ENCODE measurements around the gene CDC37.
A peak's percentile ranks its signal among the peaks of the same experiment; 100 is the strongest.
"Not testable (repeated sequence)": the region's sequence is repeated elsewhere in the genome, so short reads cannot be mapped to it uniquely, and the experiment has no call there.

The CDC37 gene

DNA sequence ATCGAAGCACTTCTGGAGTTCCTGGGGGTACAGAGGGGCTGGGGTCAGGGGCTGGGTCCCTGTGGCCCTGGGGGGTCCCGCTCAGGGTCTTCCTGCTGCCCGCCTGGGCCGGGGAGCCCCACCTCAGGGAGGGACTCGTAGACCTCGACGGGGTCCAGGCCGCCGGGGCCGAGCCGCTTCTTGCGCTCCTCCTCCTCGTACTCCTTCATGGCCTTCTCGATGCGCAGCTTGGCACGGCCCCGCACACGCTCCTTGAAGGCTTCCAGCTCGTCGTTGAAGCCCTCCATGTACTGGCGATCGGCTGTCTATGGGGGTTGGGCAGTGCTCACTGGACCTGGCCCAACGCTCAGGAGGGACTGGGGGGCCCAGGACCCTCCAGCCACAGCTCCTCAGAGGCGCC lies 10.2 kb downstream of the CDC37 start:
- DNase-seq, result no peak

DNA sequence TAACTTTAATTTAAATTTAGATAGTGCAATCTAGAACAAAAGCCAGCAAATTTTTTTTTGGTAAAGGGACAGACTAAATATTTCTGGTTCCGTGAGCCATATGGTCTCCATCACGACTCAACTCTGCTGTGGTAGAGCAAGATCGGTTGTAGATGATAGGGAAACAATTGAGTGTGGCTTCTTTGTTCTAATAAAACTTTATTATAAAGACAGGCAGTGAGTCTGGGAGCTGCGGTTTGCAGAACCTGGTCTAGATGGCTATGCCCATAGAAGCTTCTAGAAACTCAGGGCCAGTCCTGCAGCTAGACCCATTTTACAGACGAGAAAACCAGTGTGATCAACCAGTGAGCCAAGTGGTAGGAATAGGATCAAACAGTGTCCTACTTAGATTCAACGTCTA lies 11.2 kb downstream of the CDC37 start:
- no peak for DNase-seq

DNA sequence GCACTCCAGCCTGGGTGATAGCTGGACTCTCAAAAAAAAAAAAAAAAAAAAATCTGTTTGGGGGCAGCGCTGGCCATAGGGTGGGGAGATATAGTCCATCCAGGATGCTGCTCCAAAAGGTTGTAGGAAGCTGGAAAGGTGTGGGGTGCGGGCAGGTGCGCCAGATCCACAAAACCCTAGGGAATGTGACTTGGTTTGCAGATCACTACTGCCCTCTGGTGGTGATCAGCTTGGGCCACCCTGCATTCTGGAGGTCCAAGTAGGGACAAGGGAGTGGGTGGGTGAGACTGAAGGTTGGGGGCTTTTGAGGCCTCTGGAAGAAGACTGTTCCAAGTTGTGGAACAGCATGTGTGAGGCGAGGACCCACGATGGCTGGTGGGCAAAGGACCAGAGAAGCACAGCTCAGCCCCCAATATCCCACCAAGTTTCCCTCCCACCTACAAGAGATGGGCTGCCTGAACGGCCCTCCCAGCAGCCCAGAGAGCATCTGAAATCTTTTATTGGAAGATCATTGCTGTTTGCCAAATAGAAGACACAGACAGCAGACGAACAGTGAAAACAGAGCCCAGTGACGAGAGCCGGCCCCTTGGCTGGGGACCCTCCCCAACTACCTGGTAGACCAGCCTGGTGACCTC lies 12.6 kb downstream of the CDC37 start:
- DNase-seq, result peak; percentile 61

DNA sequence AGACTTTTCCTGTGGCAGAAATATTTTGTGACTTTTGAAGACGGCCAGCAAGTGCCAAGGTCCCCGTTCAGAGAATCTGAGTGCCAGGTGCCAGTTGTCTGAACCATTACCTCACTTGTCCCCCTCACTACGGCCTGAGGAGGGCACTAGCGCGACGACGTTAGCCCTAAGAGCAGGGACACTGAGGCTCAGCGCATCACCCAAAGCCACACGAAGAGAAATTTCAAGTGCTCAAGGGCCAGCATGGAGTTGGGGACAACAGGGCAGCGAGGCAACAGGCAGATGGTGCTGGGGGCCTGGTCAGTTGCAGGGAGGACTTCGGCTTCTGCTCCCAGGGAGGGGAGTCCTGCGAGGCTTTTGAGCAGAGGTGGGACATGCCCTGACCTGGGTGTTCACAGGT lies 13.5 kb downstream of the CDC37 start:
- DNase-seq, result no peak

DNA sequence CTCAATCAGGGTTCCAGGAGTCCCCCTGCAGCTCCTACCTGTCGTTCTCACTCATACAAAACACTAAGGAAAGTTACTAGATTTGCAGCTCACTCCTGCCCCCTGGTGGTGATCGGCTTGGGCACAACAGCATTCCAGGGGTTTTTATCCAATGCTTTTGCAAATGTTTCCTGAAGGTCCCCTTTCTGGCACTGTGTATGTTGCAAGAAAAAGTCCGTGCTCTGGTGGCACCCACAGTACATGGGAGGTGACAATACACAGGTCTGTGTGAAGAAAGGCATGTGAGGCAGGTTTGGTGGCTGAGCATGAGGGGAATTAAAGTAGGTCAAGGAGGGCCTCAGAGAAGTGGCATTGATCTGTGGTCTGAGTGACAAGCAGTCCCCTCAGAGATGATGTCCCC lies 14.4 kb downstream of the CDC37 start:
- DNase-seq, result peak; percentile 72

DNA sequence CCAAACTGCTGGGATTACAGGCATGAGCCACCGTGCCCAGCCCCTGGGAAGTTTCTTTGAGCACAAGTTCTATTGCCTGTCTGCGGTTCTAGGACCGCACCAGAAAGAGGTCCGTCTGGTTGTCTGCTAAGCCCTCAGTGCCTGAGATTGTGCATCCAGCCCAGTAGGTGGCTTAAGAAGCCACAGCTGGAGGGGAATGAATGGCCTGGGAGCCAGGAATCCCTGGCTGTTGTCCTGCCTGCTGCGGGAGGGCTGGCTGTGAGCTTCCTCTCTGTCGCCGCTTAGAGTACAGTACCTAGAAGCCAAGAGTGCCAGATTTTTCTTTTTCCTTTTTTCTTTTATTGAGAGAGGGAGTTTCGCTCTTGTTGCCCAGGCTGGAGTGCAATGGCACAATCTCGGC lies 18.8 kb downstream of the CDC37 start:
- no peak for DNase-seq

DNA sequence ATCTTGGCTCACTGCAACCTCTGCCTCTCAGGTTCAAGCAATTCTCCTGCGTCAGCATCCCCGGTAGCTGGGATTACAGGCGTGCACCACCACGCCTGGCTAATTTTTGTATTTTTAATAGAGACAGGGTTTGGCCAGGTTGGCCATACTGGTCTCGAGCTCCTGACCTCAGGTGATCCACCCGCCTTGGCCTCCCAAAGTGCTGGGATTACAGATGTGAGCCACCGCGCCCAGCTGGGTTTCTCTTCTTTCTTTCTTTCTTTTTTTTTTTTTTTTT lies 20.2 kb downstream of the CDC37 start:
- DNase-seq, result not testable (repeated sequence)

DNA sequence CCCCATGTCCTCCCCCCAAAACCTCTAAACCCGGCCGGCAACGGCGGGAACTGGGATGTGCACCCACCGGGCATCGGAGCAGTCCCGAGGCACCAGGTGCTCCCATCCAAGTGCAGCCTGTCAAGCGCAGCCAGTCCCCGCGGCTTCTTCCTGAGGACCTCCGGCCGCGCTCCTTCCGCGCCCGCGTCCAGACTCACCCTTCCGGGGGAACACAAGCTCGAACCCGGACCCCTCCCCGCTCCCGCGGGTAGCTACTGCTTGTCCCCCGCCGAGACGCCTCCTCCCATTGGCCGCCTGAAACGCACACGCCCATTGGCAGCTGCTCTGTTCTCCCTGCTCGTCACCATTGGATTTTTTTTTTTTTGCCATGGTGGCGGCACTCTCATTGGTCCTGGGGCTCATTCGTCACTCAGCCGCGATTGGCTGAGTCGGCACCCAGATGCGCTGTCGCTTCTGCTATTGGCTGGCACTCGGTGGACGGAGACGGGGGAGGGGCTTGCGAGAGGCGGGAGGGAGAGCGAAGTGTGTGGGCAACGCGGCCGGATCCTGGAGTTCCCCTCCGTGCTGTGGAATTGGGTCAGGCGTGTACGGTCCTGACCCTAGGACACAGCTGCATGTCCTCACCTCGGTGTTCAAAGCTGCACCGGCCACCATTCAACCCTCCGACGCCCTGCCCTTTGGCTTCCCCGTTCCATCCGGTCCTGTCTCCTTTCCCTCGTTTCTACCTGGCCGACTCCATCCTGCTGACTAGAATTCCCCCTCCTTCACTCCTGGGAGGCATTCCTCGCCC lies 22.8 kb downstream of the CDC37 start, which contains the start of gene TYK2:
TYK2 (minus strand) TSS at position 260 of the 790 bp plus-strand sequence. CDS start 2,166 bp downstream, outside the sequence.
- DNase-seq, result peak; percentile 97

DNA sequence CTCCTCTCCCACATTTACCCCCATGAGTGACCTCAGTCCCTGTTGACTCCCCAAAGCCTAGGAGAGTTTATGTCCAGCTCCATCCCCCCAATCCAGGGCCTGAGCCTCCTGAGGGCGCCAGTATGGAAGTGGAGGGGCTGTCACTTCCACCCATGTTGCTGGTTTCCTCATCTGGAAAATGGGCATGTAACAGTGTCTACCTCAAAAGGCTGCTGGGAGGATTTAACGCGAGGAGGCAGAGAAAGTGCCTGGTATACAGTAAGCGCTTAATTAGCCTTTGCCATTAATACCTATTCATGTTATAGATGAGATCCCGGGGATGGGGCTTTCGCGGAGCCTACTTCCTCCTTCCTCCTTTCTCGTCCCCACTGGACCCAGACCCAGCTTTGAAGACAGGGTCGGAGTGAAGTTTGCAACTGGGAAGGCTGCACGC lies 23.4 kb downstream of the CDC37 start:
- DNase-seq, result no peak

DNA sequence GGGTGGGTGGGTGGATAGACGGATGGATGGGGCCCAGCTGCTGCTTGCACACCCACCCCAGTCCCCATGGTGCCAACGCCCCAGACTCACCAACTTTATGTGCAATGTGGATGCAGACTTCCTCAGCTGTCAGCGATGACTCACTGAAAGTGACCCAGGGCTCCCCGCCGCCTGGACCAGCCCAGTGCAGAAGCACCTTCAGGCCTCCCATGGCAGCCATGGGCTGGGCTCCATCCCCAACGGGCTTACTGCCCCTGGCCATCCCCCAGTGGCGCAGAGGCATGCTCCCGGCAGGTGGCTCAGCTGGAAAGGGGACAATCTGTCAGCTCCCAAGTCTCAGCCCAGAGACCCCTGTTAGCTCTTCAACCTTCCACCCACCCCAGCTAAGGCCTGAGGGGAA lies 25.2 kb downstream of the CDC37 start:
- DNase-seq, result no peak

DNA sequence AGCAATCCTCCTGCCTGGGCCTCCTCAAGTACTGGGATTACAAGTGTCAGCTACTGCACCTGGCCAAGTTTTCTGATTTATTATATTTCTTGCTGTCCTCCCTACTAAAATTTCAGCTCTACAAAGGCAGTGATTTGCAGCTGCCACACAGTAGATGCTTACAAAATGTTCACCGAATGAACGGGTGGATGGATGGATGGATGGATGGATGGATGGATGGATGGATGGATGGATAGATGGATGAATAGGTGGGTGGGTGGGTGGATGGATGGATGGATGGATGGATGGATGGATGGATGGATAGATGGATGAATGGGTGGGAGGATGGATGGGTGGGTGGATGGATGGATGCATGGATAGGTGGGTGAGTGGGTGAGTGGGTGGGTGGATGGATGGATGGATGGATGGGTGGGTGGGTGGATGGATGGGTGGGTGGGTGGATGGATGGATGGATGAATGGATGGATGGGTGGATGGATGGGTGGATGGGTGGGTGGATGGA lies 26.2 kb downstream of the CDC37 start:
- DNase-seq, result not testable (repeated sequence)

DNA sequence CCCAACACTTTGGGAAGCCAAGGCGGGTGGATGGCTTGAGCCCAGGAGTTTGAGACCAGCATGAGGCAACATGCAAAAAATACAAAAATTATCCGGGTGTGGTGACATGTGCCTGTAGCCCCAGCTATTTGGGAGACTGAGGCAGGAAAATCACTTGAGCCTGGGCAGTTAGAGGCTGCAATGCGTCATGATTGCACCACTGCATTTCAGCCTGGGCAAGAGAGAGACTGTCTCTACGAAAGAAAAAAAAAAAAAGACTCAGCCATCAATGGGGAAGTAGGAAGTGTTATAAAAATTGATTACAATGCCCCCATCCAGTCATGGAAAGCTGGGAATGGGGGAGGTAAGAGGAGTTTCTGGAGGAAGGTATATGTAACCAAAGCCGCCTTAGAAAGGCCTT lies 28.4 kb downstream of the CDC37 start:
- DNase-seq, result no peak

DNA sequence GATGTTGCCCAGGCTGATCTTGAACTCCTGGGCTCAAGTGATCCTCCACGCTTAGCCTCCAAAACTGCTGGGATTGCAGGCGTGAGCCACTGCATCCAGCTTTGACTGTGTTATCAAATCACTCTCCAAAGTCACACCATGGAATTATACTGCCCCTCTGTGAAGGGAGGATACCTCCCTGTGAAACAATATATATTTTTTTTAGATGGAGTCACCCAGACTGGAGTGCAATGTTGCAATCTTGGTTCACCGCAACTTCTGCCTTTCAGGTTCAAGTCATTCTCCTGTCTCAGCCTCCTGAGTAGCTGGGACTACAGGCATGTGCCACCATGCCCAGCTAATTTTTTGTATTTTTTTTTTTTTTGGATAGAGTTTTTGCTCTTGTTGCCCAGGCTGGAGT lies 30.7 kb downstream of the CDC37 start:
- DNase-seq, result peak; percentile 53

DNA sequence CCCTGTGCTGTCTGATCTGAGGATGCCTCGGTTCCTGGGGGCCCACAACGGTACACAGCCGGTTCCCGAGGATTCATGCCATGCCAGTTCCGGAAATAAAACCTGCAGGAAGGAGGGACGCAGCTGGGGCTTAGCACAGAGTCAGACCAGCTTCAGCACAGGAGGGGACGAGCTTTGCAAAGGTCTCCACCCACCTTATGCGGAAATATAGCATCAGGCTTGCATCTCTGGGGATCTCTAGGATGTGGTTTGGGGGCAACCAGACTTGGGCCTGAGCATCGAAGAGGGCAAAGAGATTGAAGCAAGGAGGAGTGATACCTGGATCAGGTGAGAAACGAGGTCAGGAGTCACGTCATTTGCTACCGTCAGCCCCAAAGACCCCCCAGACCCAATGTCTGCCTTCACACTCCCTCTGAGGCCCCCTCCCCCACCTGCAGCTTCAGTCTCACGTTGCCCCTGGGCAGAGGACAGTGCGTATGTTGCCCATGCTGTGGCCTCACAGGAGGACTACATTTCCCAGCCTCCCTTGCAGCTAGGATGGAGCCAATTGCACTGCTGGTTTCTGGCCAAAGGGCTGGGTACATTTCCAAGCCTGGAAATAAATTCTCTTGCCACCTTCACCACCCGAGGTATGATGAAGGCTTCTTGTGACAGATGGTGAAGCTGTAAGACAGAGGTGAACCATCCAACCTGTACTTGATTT lies 35.1 kb downstream of the CDC37 start:
- no peak for DNase-seq

DNA sequence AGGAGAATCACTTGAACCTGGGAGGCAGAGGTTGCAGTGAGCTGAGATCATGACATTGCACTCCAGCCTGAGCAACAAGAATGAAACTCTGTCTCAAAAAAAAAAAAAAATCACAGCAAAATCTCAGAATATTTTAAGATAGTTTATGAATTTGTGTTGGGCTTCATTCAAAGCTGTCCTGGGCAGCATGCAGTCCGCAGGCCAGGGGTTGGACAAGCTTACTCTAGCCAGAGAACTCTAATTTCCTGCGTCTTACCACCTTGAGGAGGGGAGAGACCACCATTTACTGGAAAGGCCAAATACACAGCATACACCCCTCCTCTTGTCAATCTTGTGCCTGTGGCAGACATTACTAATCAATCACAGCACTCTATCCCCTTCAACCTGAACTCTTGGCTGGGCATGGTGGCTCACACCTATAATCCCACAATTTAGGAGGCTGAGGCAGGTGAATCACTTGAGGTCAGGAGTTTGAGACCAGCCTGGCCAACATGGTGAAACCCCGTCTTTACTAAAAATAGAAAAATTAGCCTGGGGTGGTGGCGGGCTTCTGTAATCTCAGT lies 36.3 kb downstream of the CDC37 start:
- DNase-seq, result not testable (repeated sequence)

DNA sequence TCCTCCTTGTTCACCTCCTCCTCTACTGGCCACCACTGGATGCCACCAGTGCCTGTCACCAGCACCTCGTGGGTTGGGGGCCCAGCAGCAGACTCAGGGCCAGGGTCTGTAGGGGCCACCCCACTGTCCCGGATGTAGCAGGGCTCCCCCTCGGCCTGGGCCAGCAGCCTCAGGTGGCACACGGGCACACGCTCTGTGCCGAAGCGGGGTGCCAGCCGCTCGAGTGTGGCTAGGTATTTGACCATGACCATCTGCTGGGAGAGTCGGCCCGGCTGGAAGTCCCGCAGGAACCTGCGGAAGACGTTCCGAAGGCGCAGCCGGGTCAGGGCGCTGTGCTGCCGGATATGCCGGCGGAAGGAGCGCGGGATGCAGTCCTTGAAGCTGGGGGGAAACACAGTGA lies 37.8 kb downstream of the CDC37 start:
- DNase-seq, result no peak

DNA sequence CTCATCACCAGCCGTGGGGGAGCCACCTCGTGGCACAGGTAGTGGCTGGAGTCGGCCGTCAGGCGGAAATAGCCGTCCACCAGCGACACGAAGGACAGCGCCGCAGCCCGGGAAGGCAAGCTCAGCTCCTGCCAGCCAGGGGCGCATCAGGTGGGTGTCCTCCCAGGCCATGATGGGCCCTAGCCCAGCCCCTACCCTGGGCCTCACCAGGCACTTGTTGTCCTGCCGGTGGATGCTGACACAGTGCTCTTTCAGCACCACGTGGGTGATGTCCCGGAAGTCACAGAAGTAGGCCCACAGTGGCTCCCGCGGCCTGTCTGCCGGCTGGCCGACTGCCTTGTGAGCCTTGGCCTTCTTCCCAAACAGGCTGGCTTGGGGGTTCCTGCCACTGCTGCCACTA lies 38.7 kb downstream of the CDC37 start:
- DNase-seq, result no peak

DNA sequence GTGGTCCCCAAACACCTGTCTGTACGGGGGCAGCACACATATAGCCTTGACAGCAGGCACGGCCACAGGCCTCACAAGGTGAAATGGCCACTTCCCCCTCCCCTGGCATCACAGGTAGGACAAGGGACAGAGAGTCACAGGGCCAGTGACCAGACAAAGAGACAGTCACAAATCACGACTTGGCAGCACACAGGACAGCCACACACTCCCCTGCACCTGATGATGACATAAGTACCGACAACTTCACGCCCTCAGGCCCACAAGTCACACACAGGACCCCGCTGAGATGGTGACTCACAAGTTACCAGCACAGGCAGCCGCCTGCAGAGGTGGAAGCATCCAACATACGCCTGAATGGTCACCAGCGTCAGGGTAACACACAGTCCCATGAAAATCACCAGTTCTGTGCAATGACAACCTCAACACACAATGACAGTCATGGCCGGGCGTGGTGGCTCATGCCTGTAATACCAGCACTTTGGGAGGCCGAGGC lies 39.5 kb downstream of the CDC37 start:
- DNase-seq, result no peak

DNA sequence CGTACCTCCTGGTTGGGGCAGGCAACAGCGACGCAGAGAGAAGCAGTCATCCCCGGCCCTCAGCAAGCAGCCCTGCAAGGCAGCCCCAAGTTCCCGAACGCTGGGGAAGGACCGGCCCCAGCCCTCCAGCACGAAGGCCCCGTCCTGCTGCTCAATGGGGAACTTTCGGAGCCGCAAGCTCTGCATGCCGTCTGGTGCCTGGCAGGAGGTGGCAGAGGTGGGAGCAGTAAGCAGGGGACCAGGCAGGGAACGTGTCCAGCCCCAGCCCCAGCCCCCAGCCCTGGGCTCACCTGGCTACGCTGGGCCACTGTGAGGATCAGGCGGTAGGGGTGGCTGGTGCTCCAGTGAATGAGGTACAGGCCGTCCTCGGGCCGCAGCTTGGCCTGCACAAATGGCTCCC lies 41.1 kb downstream of the CDC37 start:
- no peak for DNase-seq

DNA sequence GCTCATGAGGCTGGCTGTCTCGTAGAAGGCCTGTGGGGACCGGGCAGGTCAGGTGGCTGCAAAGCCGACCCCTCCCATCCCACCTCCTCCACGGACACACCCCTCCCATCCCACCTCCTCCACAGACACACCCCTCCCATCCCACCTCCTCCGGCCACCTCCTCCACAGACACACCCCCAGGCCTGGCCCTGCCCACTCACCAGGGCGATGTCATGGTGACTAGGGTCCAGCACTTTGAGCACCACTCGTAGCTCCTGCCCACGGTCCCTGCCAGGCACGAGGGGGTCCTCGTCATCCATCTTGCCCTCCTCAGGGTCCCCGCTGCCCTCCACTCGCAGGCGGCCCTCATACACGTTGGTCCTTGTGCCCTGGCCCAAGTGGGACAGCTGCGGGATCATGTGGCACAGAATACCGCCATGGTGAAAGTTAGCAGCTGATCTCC lies 41.8 kb downstream of the CDC37 start:
- no peak for DNase-seq

DNA sequence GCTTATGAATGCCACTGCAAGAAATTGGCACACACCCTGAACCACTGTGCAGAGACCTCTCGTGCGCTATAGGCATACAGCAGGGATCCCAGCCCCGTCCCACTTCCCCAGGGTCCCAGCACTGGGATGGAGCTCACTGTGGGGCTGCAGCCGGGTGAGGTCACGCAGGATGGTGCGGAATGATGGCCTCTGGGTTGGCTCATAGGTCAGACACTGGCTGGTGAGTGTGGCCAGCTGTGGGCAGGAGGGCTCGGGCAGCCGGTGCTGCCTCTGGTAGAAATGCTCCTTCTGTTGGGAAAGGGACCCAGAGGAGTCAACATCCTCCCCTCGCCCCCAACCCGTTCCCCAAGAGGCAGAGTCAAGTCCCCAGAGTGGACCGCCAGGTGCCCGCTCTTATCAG lies 46.9 kb downstream of the CDC37 start:
- DNase-seq, result no peak

DNA sequence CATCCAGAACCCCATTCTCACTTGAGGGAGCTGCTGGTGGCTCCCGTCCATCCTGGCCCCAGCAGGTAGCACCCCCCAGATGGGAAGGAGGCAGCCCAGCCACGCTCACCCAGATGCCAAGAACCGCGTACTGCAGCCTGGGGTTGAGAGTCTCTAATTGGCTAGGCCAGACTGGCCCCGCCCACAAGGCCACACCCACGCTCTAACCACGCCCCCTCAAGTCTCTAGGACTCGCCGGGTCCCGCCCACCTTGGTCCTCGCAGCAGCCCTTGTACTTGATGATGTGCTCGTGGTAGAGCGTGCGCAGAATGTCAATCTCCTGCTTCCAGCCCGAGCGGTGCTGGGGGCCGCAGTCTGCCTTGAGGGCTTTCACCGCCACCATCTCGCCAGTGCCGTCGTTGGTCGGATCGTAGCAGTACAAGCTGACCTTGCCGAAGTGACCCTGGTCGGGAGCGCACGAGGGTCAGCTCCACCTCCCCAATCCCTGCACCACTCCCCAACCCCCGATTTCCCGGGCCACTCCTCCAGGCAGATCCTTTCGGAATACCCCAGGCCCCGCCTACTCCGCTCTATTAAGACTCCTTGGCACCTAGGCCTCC lies 49.5 kb downstream of the CDC37 start:
- DNase-seq, result peak; percentile 31

All from CD4-positive, alpha-beta T cell treated with Interferon gamma for 1 hour (primary cell).